ENCODE results near the gene UNC13D. TPM values are rescaled to one million over a fixed set of nuclear protein-coding genes. Genes with fewer than 3 reads are reported as not detected.
"Not testable (repeated sequence)": the region's sequence is repeated elsewhere in the genome, so short reads cannot be mapped to it uniquely, and the experiment has no call there.

UNC13D gene
- total and polyA plus RNA-seq, 7 donors = 1.7 to 12.8 (median 5.1) TPM

GRCh38 chr17:75811174-75811573 lies 33.0 kb downstream of the UNC13D start:
- TF ChIP-seq, protein P1, sequence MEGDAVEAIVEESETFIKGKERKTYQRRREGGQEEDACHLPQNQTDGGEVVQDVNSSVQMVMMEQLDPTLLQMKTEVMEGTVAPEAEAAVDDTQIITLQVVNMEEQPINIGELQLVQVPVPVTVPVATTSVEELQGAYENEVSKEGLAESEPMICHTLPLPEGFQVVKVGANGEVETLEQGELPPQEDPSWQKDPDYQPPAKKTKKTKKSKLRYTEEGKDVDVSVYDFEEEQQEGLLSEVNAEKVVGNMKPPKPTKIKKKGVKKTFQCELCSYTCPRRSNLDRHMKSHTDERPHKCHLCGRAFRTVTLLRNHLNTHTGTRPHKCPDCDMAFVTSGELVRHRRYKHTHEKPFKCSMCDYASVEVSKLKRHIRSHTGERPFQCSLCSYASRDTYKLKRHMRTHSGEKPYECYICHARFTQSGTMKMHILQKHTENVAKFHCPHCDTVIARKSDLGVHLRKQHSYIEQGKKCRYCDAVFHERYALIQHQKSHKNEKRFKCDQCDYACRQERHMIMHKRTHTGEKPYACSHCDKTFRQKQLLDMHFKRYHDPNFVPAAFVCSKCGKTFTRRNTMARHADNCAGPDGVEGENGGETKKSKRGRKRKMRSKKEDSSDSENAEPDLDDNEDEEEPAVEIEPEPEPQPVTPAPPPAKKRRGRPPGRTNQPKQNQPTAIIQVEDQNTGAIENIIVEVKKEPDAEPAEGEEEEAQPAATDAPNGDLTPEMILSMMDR (IDR thresholded peaks at IDR 0.05) = no peak

GRCh38 chr17:75810756-75811155 lies 33.4 kb downstream of the UNC13D start:
- intact Hi-C loops (cut with DNase I); H3K27ac ChIP-seq; DNase-seq; H3K9me3 ChIP-seq; ATAC-seq; H3K27me3 ChIP-seq (ENCODE audit: insufficient read depth in 3 of 3, low read length in 2 of 3); H3K4me3 ChIP-seq: not testable (repeated sequence)
- WGBS, 3 donors = 94 to 97% (median 96%) methylated on average over 11 of the region's 11 CpGs
- H3K36me3 ChIP-seq (ENCODE audit: insufficient read depth in 1 of 2, low read depth in 1 of 2) = peaks cover 0 to 62% of the 10 kb centered on the region in 2 donors
- H3K4me1 ChIP-seq = peaks cover 24% of the 10 kb centered on the region

More at GRCh38 chr17:75811174-75811573, 33.0 kb downstream of the UNC13D start:
- Histone ChIP-seq H3K27me3 (ENCODE audit: insufficient read depth in 3 of 3, low read length in 2 of 3) (no peaks in the 10 kb centered on the region), H3K4me1 (peaks cover 24% of the 10 kb centered on the region), H3K27ac (no peak overlapping the region), H3K36me3 (ENCODE audit: insufficient read depth in 1 of 2, low read depth in 1 of 2) (peaks cover 0 to 66% of the 10 kb centered on the region in 2 donors), H3K9me3 (no peaks in the 10 kb centered on the region), H3K4me3 (no peak overlapping the region)
- DNase-seq (no peak), ATAC-seq (no peak)
- intact Hi-C loops (cut with DNase I) = no loop called here
- WGBS, 3 donors = 92 to 97% (median 97%) methylated on average over 7 of the region's 7 CpGs

- 94 to 97% (median 97%) methylated on average over 5 of the region's 5 CpGs for WGBS, 3 donors
- peak overlapping the region; percentile 78 for H3K27ac ChIP-seq
- no peak for ATAC-seq
- intact Hi-C loops (cut with DNase I) = no loop called here
- TF ChIP-seq, protein P1 (IDR thresholded peaks at IDR 0.05) = no peak
- H3K4me3 ChIP-seq = no peak overlapping the region
- H3K4me1 ChIP-seq = peaks cover 24% of the 10 kb centered on the region
- peaks cover 0 to 56% of the 10 kb centered on the region in 2 donors for H3K36me3 ChIP-seq (ENCODE audit: insufficient read depth in 1 of 2, low read depth in 1 of 2)
- no peak for DNase-seq
- H3K9me3 ChIP-seq = no peaks in the 10 kb centered on the region
- no peaks in the 10 kb centered on the region for H3K27me3 ChIP-seq (ENCODE audit: insufficient read depth in 3 of 3, low read length in 2 of 3)
These were observed 34.0 kb downstream of the UNC13D start for GRCh38 chr17:75810216-75810615.

- WGBS, 3 donors = 60 to 74% (median 62%) methylated on average over 24 of the region's 24 CpGs
- peak overlapping the region; percentile 78 for H3K27ac ChIP-seq
- no peaks in the 10 kb centered on the region for H3K27me3 ChIP-seq (ENCODE audit: insufficient read depth in 3 of 3, low read length in 2 of 3)
- intact Hi-C loops (cut with DNase I) = no loop called here
- peak overlapping the region; percentile 25 for H3K4me3 ChIP-seq
- TF ChIP-seq, protein P1 (IDR thresholded peaks at IDR 0.05) = no peak
- no peaks in the 10 kb centered on the region for H3K9me3 ChIP-seq
- H3K36me3 ChIP-seq (ENCODE audit: insufficient read depth in 1 of 2, low read depth in 1 of 2) = peaks cover 0 to 51% of the 10 kb centered on the region in 2 donors
- peaks cover 24% of the 10 kb centered on the region for H3K4me1 ChIP-seq
- no peak for DNase-seq
- ATAC-seq = peak; percentile 17 to 34 (median 24)
These were observed 34.5 kb downstream of the UNC13D start for GRCh38 chr17:75809631-75810111.

GRCh38 chr17:75808905-75809621 lies 35.1 kb downstream of the UNC13D start:
- Histone ChIP-seq H3K36me3 (ENCODE audit: insufficient read depth in 1 of 2, low read depth in 1 of 2) (peaks cover 0 to 46% of the 10 kb centered on the region in 2 donors), H3K4me1 (peaks cover 24% of the 10 kb centered on the region), H3K4me3 (peak overlapping the region; percentile 25), H3K27ac (peak overlapping the region; percentile 78), H3K9me3 (no peaks in the 10 kb centered on the region), H3K27me3 (ENCODE audit: insufficient read depth in 3 of 3, low read length in 2 of 3) (no peaks in the 10 kb centered on the region)
- DNase-seq (peak; percentile 69 to 70), ATAC-seq (peak; percentile 85 to 96 (median 90))
- intact Hi-C loops (cut with DNase I) = no loop called here
- TF ChIP-seq, protein P1 (IDR thresholded peaks at IDR 0.05) = no peak
- WGBS, 3 donors = 17 to 39% (median 33%) methylated on average over 17 to 18 of the region's 18 CpGs
